H9 (cell line): ENCODE data around the gene DSCAM. TPM values are rescaled to one million over a fixed set of nuclear protein-coding genes. Genes with fewer than 3 reads are reported as not detected.

Source experiments
- DNase-seq: peaks from one replicate; pipeline ENCODE4 v3.0.0-alpha.2; 2017
- H2AFZ ChIP-seq: one replicate; pipeline ENCODE4 v1.6.1; 2013; ENCODE audit warnings: mild to moderate bottlenecking, low read length, control low read depth, moderate library complexity
- H2AK5ac ChIP-seq: 2 replicates; pipeline ENCODE4 v1.6.1; 2013; ENCODE audit warnings: low read length, control low read depth, mixed read lengths; ENCODE audit not compliant: insufficient read length
- H2BK120ac ChIP-seq: one replicate; pipeline ENCODE4 v1.6.1; 2013; ENCODE audit warnings: low read depth, mild to moderate bottlenecking, low read length, control low read depth, inconsistent platforms; ENCODE audit not compliant: poor library complexity, severe bottlenecking
- H2BK12ac ChIP-seq: 2 replicates; pipeline ENCODE4 v1.6.1; 2013; ENCODE audit warnings: low read length, control low read depth, mixed read lengths, low read depth; ENCODE audit not compliant: insufficient read length
- H2BK15ac ChIP-seq: 2 replicates; pipeline ENCODE4 v1.6.1; 2013; ENCODE audit warnings: low read depth, low read length, control low read depth
- H2BK20ac ChIP-seq: one replicate; pipeline ENCODE4 v1.6.1; 2013; ENCODE audit warnings: low read depth, mild to moderate bottlenecking, low read length, control low read depth, inconsistent platforms; ENCODE audit not compliant: poor library complexity, severe bottlenecking
- H2BK5ac ChIP-seq: 2 replicates; pipeline ENCODE4 v1.6.1; 2013; ENCODE audit warnings: low read length, control low read depth, mixed read lengths; ENCODE audit not compliant: insufficient read length
- H3K14ac ChIP-seq: 2 replicates; pipeline ENCODE4 v1.6.1; 2013; ENCODE audit warnings: low read length, control low read depth; ENCODE audit not compliant: insufficient read depth
- H3K18ac ChIP-seq: 2 replicates; pipeline ENCODE4 v1.6.1; 2013; ENCODE audit warnings: low read depth, mild to moderate bottlenecking, mixed read lengths, low read length, control low read depth; ENCODE audit not compliant: insufficient read length
- H3K23ac ChIP-seq: 2 replicates; pipeline ENCODE4 v1.6.1; 2013; ENCODE audit warnings: low read length, control low read depth, mixed read lengths, low read depth; ENCODE audit not compliant: insufficient read length
- H3K23me2 ChIP-seq: 2 replicates; pipeline ENCODE4 v1.6.1; 2013; ENCODE audit warnings: low read depth, mild to moderate bottlenecking, mixed read lengths, low read length, control low read depth; ENCODE audit not compliant: insufficient read length, poor library complexity, severe bottlenecking
- H3K27ac ChIP-seq: 2 replicates; pipeline ENCODE4 v1.5.1; 2013; ENCODE audit warnings: low read length, control low read depth, mixed read lengths, low read depth; ENCODE audit not compliant: insufficient read length
- H3K27me3 ChIP-seq: 2 replicates; pipeline ENCODE4 v1.6.1; 2013; ENCODE audit warnings: low read length, control low read depth, inconsistent platforms; ENCODE audit not compliant: insufficient read depth
- H3K4ac ChIP-seq: 2 replicates; pipeline ENCODE4 v1.6.1; 2013; ENCODE audit warnings: low read depth, mild to moderate bottlenecking, control low read depth, inconsistent platforms, low read length, moderate library complexity
- H3K4me1 ChIP-seq: 2 replicates; pipeline ENCODE4 v1.6.1; 2013; ENCODE audit warnings: low read length, control low read depth, inconsistent platforms; ENCODE audit not compliant: insufficient read depth
- H3K4me2 ChIP-seq: 2 replicates; pipeline ENCODE4 v1.6.1; 2013; ENCODE audit warnings: low read length, control low read depth, mixed read lengths; ENCODE audit not compliant: insufficient read length, insufficient read depth
- H3K56ac ChIP-seq: 2 replicates; pipeline ENCODE4 v1.6.1; 2013; ENCODE audit warnings: low read depth, mild to moderate bottlenecking, mixed read lengths, low read length, control low read depth; ENCODE audit not compliant: insufficient read length
- H3K79me1 ChIP-seq: 2 replicates; pipeline ENCODE4 v1.6.1; 2013; ENCODE audit warnings: low read depth, mild to moderate bottlenecking, moderate library complexity, low read length, control low read depth, inconsistent platforms; ENCODE audit not compliant: insufficient read depth, poor library complexity, severe bottlenecking
- H3K79me2 ChIP-seq: 2 replicates; pipeline ENCODE4 v1.6.1; 2013; ENCODE audit warnings: low read length, control low read depth, inconsistent platforms; ENCODE audit not compliant: insufficient read depth
- H3K9ac ChIP-seq: 2 replicates; pipeline ENCODE4 v1.6.1; 2013; ENCODE audit warnings: low read length, control low read depth, mixed read lengths; ENCODE audit not compliant: insufficient read length; ENCODE audit errors: extremely low read depth
- H3K9me3 ChIP-seq: one replicate; pipeline ENCODE4 v1.6.1; 2013; ENCODE audit warnings: low read depth, low read length, inconsistent platforms; ENCODE audit not compliant: control insufficient read depth
- H3T11ph ChIP-seq: one replicate; pipeline ENCODE4 v1.6.1; 2013; ENCODE audit warnings: mild to moderate bottlenecking, low read length, control low read depth, inconsistent platforms
- H4K20me1 ChIP-seq: one replicate; pipeline ENCODE4 v1.6.1; 2013; ENCODE audit not compliant: control insufficient read depth, insufficient read length, insufficient read depth
- H4K5ac ChIP-seq: 2 replicates; pipeline ENCODE4 v1.6.1; 2013; ENCODE audit warnings: low read depth, mild to moderate bottlenecking, mixed read lengths, low read length, control low read depth; ENCODE audit not compliant: insufficient read length
- H4K8ac ChIP-seq: replicated peaks from 2 replicates; pipeline ENCODE4 v1.6.1; 2013; ENCODE audit warnings: low read length, control low read depth, mixed read lengths, low read depth; ENCODE audit not compliant: insufficient read length
- H4K91ac ChIP-seq: 2 replicates; pipeline ENCODE4 v1.6.1; 2013; ENCODE audit warnings: low read depth, mild to moderate bottlenecking, moderate library complexity, mixed read lengths, low read length, control low read depth; ENCODE audit not compliant: insufficient read length
- H3K27ac Mint-ChIP-seq, 3 experiments: 2 replicates in 2 of 3; 3 replicates in 1 of 3; pipeline ENCODE4 v1.8.0; 2020 to 2021; ENCODE audit warnings: mixed read lengths in 3 of 3, mild to moderate bottlenecking in 1 of 3, moderate library complexity in 1 of 3
- H3K27me3 Mint-ChIP-seq: 2 replicates; pipeline ENCODE4 v1.8.0; 2021; ENCODE audit warnings: low read depth, mild to moderate bottlenecking, moderate library complexity, mixed read lengths
- H3K36me3 Mint-ChIP-seq, 3 experiments: 2 replicates in 2 of 3; 3 replicates in 1 of 3; pipeline ENCODE4 v1.8.0; 2020 to 2021; ENCODE audit warnings: low read depth in 3 of 3, mixed read lengths in 3 of 3; ENCODE audit not compliant: insufficient read depth in 1 of 3
- H3K4me1 Mint-ChIP-seq, 2 experiments: 2 replicates each; pipeline ENCODE4 v1.8.0; 2020; ENCODE audit warnings: mixed read lengths in 2 of 2
- H3K4me3 Mint-ChIP-seq, 2 experiments: 2 replicates in 1 of 2; 3 replicates in 1 of 2; pipeline ENCODE4 v1.8.0; 2020 to 2021; ENCODE audit warnings: mild to moderate bottlenecking in 2 of 2, mixed read lengths in 2 of 2, moderate library complexity in 1 of 2
- H3K9me3 Mint-ChIP-seq, 2 experiments: 2 replicates in 1 of 2; 3 replicates in 1 of 2; pipeline ENCODE4 v1.8.0; 2020; ENCODE audit warnings: mild to moderate bottlenecking in 2 of 2, mixed read lengths in 2 of 2, moderate library complexity in 1 of 2
- WGBS: extraction: QIAGEN DNeasy Blood & Tissue Kit; methylation state at CpG from one replicate; pipeline ENCODE4 v1.1.7; 2013; ENCODE audit warnings: missing lambda C conversion rate, low lambda C conversion rate, mixed read lengths; ENCODE audit not compliant: insufficient read length; ENCODE audit errors: extremely low coverage; 5-methylcytosine and 5-hydroxymethylcytosine counted together
- total RNA-seq: library from RNA; stranded (reverse); gene quantifications from 2 replicates; pipeline ENCODE4 v1.2.1, GENCODE V29; 2021
- TF ChIP-seq, protein P1 (sequence below): fragments of 200-600 bp; sonication (generic); conservative IDR thresholded peaks from 3 replicates; pipeline ENCODE4 v1.8.0; 2021; ENCODE audit warnings: antibody characterized with exemption, mild to moderate bottlenecking

DSCAM gene
- total RNA-seq, 1 experiment from 2014 or later: 0.17 TPM

DNA sequence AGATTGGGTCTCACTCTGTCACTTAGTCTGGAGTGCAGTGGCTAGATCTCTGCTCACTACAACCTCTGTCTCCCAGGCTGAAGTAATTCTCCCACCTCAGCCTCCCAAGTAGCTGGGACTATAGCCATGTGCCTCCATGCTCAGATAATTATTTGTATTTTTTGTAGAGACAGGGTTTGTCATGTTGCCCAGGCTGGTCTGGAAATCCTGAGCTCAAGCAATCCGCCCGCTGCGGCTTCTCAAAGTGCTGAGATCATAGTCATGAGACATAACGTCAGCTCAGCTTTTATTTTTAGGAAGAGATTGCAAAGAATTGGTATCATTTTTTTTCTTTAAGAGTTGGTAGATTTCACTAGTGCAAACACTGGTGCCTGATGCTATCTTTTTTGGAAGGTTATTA, 244.9 kb downstream of the DSCAM start:
- H3K79me1 ChIP-seq: no peaks in the 10 kb centered on the region
- WGBS: no CpG with 5 or more reads among the region's 4 CpGs
- no peaks in the 10 kb centered on the region for H3K9me3 ChIP-seq
- H2BK5ac ChIP-seq: no peak overlapping the region
- no peak overlapping the region for H2AK5ac ChIP-seq
- no peak overlapping the region for H2AFZ ChIP-seq
- H3K4ac ChIP-seq: no peak overlapping the region
- no peak overlapping the region for H3K56ac ChIP-seq
- no peaks in the 10 kb centered on the region for H4K20me1 ChIP-seq
- H4K8ac ChIP-seq: no peak overlapping the region
- no peak overlapping the region for H4K5ac ChIP-seq
- H3K4me1 Mint-ChIP-seq: 0 out of 4 replicates have a peak, but pooled peaks cover 0 to 3% of the 10 kb centered on the region in 2 experiments
- no peaks in the 10 kb centered on the region; the same call in 1 of the 2 replicates for H3K27me3 Mint-ChIP-seq
- H3K79me2 ChIP-seq: no peaks in the 10 kb centered on the region
- H3K36me3 Mint-ChIP-seq: peaks cover 3 to 24% (median 9%) of the 10 kb centered on the region in 3 experiments; a peak in 5 of 7 replicates
- H3K9ac ChIP-seq: no peak overlapping the region
- H3K14ac ChIP-seq: no peak overlapping the region
- H3K27ac Mint-ChIP-seq: no peak overlapping the region
- no peak overlapping the region for H3T11ph ChIP-seq
- H3K18ac ChIP-seq: no peak overlapping the region
- H3K9me3 Mint-ChIP-seq: peaks cover 22 to 31% of the 10 kb centered on the region in 2 experiments
- H2BK12ac ChIP-seq: no peak overlapping the region
- H3K4me1 ChIP-seq: no peaks in the 10 kb centered on the region
- H3K4me2 ChIP-seq: no peak overlapping the region
- TF ChIP-seq, protein P1, sequence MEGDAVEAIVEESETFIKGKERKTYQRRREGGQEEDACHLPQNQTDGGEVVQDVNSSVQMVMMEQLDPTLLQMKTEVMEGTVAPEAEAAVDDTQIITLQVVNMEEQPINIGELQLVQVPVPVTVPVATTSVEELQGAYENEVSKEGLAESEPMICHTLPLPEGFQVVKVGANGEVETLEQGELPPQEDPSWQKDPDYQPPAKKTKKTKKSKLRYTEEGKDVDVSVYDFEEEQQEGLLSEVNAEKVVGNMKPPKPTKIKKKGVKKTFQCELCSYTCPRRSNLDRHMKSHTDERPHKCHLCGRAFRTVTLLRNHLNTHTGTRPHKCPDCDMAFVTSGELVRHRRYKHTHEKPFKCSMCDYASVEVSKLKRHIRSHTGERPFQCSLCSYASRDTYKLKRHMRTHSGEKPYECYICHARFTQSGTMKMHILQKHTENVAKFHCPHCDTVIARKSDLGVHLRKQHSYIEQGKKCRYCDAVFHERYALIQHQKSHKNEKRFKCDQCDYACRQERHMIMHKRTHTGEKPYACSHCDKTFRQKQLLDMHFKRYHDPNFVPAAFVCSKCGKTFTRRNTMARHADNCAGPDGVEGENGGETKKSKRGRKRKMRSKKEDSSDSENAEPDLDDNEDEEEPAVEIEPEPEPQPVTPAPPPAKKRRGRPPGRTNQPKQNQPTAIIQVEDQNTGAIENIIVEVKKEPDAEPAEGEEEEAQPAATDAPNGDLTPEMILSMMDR: no peak
- no peak overlapping the region for H2BK120ac ChIP-seq
- DNase-seq: no peak
- H4K91ac ChIP-seq: no peak overlapping the region
- no peaks in the 10 kb centered on the region for H3K27me3 ChIP-seq
- no peak overlapping the region for H3K4me3 Mint-ChIP-seq
- no peak overlapping the region for H2BK20ac ChIP-seq
- H3K27ac ChIP-seq: no peak overlapping the region
- H3K23ac ChIP-seq: no peak overlapping the region
- H2BK15ac ChIP-seq: no peak overlapping the region
- no peaks in the 10 kb centered on the region for H3K23me2 ChIP-seq
